Measurements from ENCODE around the gene NEDD8.
"Not testable (repeated sequence)": the region's sequence is repeated elsewhere in the genome, so short reads cannot be mapped to it uniquely, and the experiment has no call there.

The NEDD8 gene

DNA sequence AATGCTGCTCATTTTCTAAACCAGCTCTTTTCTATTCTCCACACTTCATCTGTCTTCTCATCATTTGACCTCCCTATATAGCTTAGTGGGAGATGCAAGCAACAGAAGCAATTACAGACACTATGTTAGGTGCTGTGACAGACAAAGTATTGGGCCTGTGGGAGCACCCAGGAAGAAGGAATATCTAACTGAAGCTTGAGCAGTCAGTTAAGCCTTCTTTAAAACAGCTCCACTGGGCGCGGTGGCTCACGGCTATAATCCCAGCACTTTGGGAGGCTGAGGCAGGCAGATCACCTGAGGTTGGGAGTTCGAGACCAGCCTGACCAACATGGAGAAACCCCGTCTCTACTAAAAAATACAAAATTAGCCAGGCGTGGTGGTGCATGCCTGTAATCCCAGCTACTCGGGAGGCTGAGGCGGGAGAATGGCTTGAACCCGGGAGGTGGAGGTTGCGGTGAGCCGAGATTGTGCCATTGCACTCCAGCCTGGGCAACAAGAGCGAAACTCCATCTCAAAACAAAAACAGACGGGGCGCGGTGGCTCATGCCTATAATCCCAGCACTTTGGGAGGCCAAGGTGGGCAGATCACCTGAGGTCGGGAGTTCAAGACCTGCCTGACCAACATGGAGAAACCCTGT is 28.8 kb downstream of the NEDD8 start:
- in situ Hi-C loops (cut with MboI; ENCODE audit: low sequenced_read_pairs) = not testable (repeated sequence)

DNA sequence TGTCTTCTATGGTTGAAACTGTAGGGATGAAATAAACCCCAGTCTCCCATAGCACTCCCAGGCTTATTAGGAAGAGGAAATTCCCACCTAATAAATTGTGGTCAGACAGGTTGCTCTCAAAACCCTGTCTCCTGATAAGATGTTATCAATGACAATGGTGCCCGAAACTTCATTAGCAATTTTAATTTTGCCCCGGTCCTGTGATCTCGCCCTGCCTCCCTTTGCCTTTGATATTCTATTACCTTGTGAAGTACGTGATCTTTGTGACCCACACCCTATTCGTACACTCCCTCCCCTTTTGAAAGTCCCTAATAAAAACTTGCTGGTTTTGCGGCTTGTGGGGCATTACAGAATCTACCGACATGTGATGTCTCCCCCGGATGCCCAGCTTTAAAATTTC is 29.6 kb downstream of the NEDD8 start:
- in situ Hi-C loops (cut with MboI; ENCODE audit: low sequenced_read_pairs) = not testable (repeated sequence)

DNA sequence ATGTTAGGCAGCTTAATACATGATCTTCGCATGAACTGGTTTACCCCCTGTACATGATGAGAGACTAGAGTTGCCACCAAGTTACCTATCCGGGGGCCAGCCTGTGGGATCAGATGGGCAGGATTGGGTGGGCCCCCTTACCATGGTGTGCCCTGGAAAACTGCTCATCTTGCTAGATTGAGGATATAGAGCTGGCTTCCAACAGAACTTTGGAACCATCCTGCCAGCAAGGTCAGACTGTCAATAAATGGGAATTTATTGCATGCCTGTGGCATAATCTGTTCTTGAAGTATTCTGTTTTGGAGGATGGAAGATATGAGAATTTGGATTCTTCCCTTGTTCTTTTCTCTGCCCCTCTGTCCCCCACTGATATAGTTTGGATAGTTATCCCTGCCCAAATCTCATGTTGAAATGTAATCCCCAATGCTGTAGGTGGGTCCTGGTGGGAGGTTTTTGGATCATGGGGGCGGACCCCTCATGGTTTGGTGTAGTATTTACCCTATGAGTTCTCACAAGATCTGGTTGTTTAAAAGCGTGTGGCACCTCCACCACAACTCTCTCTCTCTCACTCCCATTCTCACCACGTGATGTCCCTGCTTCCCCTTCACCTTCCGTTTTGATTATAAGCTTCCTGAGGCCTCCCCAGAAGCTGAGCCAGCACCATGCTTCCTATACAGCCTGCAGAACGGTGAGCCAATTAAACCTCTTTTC is 33.2 kb downstream of the NEDD8 start:
- in situ Hi-C loops (cut with MboI; ENCODE audit: low sequenced_read_pairs) = no loop called here

DNA sequence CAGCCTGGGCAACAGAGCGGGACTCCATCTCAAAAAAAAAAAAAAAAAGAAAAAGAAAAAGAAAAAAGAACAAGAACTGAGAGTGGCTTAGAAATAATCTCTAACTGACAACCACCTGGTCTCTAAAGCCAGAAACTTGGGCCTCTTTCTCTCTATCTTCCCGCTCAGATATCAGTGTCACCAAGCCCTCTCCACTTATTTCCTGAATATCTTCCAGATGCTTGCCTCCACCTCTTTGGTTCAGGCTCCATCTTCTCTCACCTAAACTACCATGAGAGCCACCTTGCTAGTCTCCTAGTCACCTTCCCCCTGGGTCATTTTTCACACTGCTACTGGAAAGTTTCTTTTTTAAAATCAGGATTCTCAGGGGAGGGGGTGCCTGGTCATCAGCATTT is 35.1 kb downstream of the NEDD8 start:
- in situ Hi-C loops (cut with MboI; ENCODE audit: low sequenced_read_pairs) = no loop called here

DNA sequence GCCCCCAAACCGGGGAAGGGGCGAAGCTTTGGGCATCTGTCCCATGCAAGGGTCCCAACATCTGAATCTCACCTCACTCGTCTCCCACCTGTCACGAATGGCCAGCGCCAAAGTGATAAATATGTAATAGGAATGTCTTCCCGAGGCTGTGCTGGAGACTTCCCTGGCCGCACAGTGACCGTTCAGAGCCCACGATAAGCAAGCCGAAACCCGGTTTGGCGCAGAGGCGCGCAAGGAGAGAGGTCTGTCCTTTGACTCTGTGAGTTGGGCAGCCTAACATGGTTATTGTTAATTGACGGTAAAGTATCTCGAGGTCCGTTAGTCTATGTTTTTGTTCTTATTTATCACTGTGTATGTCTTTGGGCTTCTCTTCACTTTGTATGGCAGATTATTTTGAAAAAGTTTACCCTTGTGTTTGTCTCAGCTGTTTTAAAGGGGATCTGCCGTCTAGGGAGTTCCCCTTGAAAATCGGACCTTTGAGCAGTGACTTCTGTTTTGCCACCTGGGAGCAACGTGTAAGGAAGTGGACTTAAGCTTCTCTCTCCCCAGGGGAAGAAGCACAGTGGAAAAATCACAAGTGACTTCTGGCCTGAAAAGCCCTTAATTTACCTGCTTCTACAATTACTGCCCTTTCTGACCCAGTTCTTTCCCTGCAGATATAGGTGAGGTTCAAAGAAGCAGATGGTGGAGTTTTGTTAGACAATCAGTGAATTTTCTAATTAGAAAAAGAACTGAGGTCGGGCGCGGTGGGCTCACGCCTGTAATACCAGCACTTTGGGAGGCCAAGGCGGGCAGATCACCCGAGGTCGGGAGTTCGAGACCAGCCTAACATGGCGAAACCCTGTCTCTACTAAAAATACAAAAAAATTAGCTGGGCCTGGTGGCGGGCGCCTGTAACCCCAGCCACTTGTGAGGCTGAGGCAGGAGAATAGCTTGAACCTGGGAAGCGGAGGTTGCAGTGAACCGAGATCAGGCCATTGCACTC is 35.8 kb downstream of the NEDD8 start:
- in situ Hi-C loops (cut with MboI; ENCODE audit: low sequenced_read_pairs) = no loop called here

DNA sequence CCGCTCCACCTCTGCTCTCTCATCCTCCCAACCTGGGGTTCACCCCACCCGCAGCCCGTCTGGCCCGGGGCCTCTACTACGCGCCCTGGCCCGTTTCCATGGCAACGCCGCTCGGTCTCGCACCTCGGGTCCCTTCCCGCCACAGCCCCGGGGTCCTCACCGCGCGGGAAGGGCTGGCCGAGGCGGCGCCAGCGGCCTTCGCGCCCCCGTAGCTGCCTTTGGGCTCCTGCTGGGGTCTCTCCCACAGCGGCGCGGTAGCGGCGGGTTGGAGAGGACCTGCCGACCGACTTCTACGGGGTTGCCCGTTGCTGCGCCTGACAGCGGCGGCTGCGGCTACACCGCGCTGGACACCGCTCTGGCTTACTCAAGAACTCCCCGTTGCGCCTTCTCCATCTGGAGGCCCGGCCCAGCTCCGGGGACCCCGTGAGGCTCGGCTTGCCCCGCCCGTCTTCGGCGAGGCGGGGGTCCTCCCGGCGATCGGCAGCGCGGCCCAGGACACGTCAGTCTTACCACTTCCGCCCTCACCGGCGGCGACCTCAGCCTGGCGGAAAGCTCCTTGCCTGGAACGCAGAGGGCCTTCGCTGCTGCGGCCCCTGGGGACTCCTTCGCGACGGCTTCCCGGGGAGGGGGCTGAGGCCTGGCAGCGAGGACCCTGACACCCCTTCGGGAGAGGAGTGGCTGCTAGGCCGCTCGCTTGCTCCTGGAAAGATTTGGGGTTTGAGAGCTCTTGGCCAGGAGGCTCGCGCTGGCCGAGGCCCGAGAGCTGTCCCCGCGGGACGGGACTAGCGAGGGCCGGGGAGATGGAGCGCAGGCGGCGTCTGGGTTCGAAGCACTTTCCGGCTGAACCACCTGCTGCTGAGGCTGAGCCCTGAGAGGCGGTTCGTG is 36.7 kb downstream of the NEDD8 start, which contains the start of gene TM9SF1:
TSS of gene TM9SF1 (minus strand) at position 256 of the 885 bp plus-strand sequence. CDS start 422 bp downstream, outside the sequence.
- in situ Hi-C loops (cut with MboI; ENCODE audit: low sequenced_read_pairs) = no loop called here

DNA sequence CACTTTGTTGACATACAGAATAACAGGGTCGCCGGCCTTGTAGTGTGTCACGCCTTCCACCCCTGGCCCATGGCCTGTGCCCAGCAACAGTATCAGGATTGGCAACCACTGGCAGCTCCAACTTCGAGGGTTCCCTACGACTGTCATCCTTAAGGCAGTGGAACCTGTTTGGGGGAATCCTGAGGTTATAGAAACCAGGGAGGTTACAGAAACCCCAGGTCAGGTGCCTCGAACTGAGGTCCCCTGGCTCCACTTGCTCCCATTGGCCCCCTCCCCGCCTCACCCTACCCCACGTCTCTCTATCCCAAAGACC is 37.3 kb downstream of the NEDD8 start:
- in situ Hi-C loops (cut with MboI; ENCODE audit: low sequenced_read_pairs) = no loop called here

DNA sequence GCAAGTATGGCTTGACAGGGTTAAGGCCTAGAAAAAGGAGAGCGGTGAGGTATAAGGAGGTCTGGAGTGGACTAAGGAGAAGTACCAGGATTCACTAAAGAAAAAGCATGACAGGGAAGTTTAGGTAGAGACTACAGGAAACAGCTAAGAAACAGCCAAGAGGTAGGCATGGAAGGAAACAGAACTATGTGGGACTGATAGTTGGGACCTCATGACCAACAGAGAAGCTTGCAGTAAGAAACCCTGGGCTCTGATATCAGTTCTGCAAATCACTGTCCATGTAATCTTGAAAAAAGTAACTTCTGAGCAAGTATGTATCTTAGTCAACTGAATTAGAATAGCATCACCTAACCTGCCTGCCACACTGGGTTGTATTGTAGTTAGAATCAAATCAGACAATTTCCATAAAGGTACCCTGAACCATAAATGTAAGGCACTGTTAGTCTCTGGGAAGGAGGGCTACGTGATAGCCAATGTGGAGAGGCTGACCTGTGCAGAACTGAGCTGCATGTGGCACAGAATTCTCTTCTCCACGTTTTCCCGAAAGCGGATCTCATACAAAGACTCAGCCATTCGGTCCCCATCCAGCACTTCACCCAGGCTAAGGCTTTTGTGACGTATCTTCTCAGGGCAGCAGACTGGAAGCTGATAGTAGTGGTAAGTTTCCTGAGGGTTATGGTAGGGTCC is 37.8 kb downstream of the NEDD8 start:
- in situ Hi-C loops (cut with MboI; ENCODE audit: low sequenced_read_pairs) = no loop called here

DNA sequence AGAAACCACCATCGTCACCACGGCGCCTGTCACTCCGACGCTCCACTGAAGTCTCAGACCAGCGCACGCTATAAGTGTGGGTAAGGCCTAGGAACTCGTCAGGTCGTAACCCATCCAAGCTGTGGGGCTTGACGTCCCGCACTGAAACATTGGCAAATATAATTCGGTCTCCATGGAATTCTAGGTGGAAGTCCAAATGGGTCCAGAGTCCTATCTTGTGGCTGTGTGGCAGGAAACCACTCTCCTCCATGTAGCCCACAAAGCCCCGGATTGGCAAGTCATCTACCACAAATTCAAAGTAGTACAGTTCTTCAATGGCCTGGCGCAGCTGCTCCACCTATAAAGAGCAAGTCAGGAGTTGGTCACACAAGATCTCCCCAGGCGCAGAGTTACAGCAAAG is 39.2 kb downstream of the NEDD8 start:
- in situ Hi-C loops (cut with MboI; ENCODE audit: low sequenced_read_pairs) = no loop called here

DNA sequence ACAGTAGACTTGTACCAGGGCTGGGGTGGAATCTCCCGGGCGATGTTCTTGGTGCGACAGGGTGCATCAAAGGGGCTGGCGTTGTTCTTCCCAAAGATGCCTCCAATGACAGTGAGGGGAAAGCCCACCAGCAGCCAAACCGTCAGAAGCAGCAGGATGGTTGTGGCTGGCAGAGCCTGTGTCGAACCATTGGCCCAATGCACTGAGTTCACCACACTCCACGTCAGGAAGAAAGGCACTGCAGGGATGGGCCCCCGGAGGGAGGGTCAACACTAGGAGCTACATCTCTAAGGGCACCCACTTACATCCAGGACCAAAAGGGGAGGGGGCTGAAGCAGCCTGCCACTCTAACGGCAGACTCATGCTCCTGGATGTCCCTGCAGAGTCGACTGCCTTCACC is 41.8 kb downstream of the NEDD8 start:
- in situ Hi-C loops (cut with MboI; ENCODE audit: low sequenced_read_pairs) = no loop called here

DNA sequence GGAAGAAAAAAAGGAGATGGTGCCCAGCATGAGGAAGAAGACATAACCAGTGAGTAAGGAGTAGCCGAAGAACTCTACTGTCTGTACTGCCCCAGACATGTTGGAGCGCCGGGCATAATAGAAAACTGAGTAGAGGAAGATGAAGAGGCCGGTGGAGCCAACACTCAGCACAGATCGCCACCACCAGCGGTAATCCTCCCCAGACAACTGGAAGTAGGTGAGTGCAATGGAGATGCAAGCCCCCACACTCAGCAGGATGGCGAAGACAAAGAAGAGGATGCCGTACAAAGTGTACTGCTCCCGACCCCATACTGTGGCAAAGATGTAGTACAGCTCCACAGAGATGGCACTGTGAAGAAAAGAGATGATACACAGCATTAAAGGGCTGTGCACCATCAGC is 42.7 kb downstream of the NEDD8 start:
- in situ Hi-C loops (cut with MboI; ENCODE audit: low sequenced_read_pairs) = no loop called here

DNA sequence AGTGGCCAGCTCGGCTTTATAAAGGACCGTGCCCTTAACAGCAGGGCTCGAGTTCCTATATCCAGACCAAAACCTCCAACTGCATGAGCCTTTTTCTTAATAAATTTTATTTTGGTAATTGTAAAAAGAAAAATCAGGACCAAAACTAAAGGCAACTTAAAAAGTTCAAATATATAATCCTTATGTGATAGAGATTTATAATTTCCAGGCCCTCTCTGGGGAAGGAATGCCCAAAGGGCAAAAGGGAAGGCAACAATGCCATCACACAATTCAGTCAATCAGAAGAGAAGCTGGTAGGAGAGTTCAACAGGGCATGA is 43.1 kb downstream of the NEDD8 start:
- in situ Hi-C loops (cut with MboI; ENCODE audit: low sequenced_read_pairs) = no loop called here

DNA sequence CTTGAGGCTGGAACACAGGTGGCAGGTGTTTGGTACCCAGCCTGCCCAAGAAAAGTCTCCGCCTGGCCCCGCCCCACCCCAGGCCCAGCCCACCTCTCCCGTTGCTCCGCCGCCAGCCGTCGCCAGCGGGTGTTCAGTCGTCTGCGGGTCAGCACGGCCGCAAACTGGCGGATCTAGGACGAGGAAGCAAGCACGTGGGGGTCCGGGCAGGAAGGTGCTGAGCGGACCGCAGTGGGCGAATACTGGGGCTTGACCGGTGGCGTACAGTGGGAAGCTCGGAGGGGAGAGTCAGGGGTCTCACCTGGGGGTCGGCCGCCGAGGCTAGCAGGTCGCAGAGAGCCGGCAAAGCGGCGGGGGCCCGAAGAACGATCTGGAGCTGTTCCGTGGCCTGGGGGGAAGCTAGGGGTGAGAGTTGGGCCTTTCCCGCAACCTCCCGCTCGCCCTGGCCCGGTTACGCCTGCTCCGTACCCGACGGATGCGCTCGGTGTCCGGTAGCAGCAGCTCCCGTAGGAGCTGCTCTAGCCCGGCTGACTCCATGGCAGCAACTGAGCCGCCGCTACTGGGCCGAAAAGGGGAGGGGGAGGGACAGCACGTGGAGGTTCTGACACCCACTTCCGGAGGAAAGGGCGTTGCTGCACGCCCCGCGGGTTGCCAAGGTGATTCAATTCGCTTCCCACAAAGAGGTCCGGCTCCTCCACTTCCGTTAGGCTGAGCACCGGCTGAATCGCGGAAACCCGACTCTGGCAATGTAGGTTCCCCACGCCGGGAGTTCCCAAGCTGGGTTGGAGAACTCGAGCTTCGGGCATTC is 43.7 kb downstream of the NEDD8 start, which contains the start of gene IPO4:
TSS of gene IPO4 (minus strand) at position 566 of the 808 bp plus-strand sequence. CDS start at position 537, 29 bp downstream.
- in situ Hi-C loops (cut with MboI; ENCODE audit: low sequenced_read_pairs) = no loop called here

DNA sequence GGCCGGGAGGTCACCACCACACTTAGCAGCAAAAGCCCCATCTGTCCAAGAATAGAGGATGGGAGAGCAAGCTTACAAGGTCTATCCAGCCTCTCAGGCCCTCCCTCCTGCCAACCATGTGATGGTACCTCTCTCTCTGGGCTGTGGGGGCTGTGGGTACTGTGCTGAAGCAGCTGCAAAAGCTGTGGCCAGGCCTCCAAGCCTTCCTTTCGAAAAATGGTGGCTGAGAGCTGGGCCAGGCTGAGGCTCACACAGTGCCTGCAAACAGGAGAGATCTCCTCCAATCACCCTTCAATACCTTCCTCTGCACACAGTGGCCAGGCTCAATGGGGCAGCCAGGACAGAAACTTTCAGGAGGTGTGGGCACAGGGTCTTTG is 44.6 kb downstream of the NEDD8 start:
- in situ Hi-C loops (cut with MboI; ENCODE audit: low sequenced_read_pairs) = no loop called here

DNA sequence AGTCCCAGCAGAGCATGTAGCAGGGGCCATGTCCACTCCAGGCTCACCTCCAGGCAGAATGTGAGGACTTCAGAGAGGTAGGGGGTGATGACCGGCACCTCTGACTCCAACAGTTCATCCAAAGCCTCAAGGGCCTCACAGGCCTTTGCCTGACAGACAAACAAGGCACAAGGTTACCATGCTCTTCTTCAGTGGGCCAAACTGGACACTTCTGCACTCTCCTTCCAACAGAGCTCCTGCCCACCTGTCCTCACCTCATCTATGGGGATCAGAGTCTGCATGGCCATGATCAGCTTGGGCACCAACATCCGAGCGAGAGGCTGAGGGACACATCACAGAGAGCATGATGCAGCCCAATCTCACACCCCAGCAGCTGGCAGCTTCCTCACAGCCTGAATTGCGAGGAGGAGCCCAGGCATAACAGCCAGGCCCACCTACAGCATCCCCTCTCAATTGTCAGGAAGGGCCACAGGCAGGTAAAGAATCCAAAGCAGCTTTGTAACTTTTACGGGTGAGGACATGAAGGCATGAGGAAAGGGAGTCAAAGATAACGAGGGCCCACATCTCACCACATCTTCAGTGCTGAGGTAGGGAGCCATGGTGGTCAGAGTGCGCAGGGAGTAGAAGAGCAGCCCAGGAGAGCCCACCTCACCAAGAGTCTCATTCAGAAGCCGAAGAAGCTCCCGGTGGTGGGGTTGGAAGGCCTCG is 45.2 kb downstream of the NEDD8 start:
- in situ Hi-C loops (cut with MboI; ENCODE audit: low sequenced_read_pairs) = no loop called here

DNA sequence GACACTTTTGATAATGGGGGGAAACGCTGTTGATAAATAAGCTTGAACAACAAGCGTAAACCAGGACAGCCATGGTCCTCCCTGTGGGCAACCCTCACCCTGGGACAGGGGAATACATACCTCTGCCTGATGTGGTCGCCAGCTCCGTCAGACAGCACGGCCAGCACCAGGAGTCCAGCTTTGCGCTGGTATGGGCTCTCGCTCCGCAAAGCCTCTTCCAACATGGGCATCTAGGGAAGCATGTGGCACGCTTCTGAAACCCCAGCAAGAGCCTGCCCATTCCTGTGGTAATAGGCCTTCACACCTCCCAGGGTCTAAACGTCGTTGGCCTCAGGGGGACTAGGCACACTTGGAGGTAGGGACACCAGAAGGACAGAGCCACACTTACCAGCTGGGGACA is 46.4 kb downstream of the NEDD8 start:
- in situ Hi-C loops (cut with MboI; ENCODE audit: low sequenced_read_pairs) = no loop called here

DNA sequence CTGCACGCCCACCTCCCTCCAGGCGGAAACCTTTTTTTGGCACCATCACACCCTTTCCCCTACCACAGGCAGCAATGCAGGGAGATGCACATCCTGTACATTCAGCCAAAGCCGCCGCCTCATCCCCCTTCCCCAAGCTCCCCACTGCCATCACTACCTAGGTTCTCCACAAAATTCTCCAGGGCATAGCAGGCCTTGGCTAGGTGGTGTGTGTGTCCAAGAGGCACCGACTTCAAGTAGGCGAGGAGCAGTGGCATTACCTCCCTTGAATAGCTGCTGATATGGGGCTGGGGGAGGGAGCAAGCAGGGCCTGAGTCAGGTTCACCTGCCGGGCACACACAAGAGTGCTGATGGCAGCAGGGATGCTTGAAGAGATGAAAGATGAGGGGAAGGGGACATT is 47.1 kb downstream of the NEDD8 start:
- in situ Hi-C loops (cut with MboI; ENCODE audit: low sequenced_read_pairs) = no loop called here

DNA sequence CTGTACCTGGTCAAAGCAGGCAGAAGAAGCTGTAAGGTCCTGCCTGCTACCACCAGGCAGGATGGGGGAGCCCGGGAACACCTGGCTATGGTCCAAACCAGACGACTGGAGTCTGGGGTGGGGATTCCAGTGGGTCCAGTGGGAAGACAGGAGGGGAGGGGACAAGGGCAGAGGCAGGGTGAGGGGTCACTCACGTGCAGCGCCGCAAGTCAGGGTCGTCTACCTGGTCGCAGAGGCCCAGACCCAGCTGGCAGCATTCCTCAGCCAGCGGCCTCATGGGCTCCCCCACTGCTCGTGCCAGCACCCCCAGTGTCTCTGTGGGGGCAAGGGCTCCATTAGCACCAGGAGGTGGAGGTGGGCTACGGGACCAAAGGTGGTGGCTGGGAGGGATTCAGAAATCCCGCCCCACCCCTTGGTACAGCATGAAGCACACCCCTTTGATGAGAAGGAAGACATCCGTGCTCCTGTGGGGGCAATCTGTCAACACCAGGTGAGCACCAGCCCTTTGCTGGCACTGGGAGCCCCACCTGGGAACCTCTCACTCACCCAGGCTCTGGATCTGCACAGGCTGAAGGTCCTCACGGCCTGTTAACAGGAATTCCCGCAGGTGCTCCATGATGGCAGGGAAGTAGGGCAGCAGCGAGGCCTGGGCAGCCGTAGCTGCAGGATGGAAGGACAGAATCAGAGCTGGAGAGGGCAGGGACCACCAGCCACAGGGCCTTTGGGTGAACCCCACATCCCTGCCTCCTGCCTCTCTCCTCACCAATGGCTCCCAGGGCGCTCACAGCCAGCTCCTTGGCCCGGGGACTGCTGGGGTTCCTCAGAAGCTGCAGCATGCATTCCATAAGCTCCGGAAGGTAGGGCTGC is 47.8 kb downstream of the NEDD8 start:
- in situ Hi-C loops (cut with MboI; ENCODE audit: low sequenced_read_pairs) = no loop called here

Measured in HL-60/S4 treated with phorbol 12-myristate 13-acetate at 8.2 ng/mL for 4 days and 3 days (cell line).